Measurements from ENCODE around the gene FXYD6.
"Not testable (repeated sequence)": the region's sequence is repeated elsewhere in the genome, so short reads cannot be mapped to it uniquely, and the experiment has no call there.

FXYD6 gene

DNA sequence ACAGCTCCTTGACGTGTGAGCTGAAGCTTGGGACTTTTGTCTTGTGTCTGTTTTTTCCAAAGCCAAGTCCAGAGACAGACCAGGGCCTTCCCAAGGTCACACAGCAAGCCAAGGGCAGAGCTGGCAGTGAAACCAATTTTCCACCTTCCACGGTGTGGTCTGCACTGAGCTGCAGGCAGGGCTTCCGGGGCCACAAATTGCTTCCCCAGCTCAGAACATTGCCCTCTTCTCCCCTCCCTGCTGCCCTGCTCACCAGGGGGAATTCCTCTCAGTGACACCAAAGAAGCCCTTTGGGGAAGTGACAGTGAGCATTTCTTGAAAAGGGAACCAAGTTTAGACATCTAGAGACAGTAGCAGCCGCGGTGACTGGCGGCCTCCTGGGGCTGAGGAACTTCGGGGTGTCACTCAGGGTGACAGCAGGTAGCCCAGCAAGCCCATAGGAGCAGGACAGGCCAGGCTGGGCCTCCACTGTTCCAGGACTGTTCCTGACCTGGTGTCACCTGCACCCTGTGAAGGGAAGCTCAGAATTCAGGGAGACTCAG lies 61.1 kb downstream of the FXYD6 start:
- peak; percentile 95 to 97 for DNase-seq

DNA sequence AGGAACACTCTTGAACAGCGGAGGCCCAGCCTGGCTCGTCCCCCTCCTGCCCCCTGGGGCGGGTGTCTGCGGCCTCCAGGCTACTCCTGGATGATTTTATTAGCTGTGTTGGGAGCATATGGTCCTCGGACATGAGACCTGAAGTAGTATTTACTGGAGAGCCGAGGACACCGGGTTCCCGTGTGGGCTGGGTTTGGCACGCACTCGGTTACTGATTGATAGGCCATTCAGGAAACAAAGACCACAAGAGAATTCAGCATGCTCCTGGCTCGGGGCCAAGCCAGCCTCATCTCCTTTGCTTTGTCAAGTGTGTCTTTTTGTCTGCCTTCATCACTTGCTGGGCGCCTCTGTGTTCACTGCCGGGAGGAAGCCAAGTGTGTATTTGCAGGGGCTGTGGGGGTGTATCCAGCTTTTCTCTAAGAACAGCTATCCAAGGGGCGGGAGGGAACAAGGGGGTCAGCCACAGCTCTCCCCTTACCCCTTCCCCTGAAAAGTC lies 61.6 kb downstream of the FXYD6 start:
- DNase-seq = peak; percentile 35 to 42

DNA sequence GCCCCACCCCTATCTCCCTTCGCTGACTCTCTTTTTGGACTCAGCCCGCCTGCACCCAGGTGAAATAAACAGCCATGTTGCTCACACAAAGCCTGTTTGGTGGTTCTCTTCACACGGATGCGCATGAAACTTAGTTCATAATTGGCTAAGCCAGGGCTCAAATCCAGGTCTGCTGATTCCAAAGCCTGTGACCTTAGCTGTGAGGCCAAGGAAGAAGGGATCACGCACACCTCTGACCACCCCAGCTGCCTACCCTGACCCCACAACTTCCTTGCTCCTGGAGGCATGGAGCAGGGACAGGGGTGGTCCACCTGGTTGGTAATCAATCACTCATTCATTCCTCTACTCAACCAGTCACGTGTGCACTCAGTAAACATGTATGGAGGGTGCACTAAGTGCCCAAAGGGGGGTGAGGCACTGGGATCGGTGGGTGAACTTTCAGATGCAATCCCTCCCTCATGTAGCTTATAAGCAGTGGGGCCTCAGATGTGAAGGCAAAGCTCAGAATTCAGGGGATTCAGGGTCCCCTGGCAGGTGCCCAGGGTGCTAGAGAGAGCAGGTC lies 62.2 kb downstream of the FXYD6 start:
- DNase-seq = no peak

DNA sequence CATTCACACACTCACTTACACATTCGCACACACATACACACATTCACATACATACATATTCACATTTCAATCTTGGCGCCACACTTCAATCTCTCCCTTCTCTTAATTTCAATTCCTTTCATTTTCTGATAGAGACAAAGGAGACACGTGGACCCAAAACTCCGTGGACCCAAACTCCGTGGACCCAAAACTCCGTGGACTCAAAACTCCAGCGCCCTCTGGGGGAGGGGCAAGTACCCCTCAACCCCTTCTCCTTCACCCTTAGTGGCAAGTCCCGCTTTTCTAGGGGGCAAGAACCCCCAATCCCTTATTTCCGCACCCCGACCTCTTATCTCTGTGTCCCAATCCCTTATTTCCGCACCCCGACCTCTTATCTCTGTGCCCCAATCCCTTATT lies 66.4 kb downstream of the FXYD6 start:
- not testable (repeated sequence) for DNase-seq

DNA sequence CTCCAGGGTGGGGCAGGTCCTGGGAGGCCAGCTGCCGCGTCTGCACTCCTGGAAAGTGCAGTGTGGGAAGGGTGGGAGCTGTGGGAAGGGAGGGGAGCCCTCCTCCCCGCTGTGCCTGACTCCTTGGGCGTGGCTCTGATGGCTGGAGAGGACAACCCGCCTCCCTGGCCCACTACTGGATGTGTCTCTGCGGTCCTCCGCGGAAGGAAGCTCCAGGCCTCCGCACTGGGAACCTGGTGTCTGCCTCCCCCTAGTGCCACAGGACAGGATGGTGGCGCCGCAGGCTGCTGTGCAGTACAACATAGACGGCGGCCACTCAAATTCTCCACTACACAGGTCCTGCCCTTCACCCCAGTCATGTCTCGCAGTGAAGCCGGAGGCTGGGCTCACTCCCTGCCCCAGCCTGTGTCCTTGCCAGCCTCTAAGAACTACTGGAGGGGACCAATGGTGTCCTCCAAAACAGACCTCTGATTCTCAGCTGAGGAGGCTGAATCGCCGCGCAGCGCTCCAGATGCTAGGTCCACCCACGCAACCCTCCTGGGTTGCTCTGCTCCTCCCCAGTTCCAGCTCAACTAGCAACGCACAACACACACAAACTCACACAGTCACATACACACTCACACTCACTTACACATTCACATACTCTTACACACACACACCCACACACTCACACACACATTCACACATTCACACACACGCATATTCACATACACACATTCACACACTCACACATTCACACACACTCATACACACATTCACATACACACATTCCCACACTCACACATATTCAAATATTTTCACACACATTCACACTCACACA lies 67.0 kb downstream of the FXYD6 start:
- peak; percentile 77 to 78 for DNase-seq

DNA sequence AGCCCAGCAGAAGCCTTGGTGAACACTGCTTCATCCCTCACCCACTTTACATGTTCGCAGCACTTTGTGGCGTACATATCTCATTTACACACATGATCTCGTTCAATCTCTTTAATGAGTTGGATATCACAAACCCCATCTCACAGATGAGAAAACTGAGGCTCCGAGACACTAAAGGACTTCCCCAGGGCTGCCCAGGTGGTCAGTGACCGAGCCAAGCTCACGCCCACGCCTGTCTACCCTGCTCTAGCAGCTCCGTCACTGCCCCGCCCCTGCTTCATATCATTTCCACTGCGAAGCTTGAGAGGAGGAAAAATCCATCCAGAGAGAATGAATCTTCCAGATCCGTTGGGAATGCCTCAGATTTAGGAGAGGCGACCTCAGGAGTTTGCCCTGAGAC lies 67.7 kb downstream of the FXYD6 start:
- no peak for DNase-seq

DNA sequence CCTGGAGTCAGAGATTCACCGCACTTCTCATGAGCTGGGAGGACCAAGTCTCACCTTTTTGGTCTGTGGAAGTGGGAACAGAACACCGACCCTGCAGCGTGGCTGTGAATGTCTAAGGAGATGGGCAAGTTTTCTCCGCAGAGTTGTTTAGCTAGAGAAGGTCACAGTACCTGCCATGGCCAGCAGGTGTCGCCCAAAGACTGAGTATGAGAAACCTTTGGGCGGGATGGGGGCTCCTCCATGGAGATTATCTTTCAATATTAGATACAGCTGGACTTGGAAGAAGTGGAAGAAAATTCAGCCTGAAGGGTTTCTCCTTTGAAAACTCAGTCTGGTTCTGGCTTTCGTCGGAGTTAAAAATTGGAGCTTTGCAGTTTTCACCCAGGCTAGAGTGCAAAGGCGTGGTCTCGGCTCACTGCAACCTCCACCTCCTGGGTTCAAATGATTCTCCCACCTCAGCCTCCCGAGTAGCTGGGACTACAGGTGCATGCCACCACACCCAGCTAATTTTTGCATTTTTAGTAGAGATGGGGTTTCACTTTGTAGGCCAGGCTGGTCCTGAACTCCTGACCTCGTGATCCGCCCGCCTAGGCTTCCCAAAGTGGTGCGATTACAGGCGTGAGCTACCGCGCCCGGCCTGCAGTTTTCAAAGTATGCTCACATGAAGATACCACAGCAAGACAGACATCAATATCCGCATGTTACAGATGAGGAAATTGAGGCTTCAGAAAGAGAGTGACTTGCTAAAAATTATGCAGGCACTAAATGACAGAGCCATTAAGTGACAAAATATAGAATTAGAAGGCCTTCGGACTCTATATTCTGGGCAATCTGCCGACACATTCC lies 68.8 kb downstream of the FXYD6 start:
- peak; percentile 60 to 78 for DNase-seq

DNA sequence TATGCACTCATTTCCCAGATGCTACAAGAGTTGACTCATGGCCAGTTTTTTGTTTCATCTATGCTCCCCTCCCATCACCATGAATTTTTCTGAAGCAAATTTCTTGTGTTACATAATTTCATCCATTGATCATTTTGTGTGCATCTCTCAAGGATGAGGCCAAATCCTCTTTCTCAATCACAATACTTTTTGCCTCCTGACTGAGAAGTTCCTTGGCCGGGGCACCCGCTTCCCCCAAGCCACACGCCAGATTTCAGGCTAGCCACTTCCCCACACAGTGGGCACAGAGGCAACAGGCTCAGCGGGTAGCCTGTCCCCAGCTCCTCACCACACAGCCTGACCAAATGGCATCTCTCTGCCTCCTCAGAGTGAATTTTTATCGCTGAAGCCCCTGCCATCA lies 69.6 kb downstream of the FXYD6 start:
- no peak for DNase-seq

DNA sequence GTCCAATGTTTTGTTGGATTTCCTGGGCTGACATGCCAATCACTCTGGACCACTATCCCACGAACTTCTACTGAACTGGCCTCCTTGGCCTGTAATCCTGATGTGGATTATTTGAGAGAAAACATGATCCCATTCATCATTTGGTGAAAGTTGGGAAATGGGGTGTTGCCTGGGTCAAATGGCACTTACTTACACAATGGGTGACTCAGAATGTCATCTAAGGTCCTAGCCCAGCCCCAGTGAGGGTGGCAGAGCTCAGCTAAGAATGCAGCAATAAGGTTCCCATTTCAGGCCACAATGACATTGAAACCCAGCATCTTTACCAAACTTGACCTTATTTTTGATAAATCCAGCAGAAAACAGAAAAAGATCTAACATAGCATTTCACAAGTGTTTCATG lies 71.4 kb downstream of the FXYD6 start:
- no peak for DNase-seq

DNA sequence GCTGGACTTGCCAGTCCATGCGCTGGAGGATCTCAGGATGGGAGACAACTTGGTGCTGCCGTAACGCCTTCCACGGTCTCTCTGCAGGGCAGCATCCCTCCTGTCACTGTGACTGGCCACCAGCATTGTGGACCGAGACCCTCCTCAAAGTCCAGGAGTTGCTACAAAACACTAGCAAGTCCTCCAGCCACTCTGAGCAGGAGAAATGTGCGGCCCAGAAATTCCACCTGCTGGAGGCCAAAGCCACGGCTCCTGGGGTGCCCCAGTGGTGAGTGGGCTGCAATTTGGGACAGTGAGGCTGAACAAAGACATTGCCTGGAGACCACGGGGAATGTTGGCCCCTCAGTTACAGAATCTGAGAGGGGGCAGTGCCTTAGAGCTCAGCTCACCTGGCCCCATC lies 72.6 kb downstream of the FXYD6 start:
- DNase-seq = no peak

DNA sequence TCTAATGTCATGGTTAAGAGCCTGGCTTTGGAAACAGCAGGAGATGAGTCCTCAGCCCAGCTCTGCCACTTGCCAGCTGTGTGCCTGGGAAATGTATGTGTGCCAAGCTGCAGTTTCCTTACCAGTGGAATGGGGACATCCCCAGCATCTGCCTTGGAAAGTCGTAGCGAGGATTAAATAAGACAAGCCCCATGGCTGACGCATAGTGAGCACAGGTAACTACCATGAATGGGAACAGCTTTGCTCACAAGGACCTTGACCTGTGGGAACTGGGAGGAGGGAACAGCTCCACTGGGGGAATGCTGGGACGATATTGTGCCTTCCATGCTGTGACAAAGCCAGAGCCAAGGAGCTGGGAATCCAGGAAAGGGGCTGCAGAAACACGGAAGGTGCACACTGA lies 76.8 kb downstream of the FXYD6 start:
- DNase-seq = no peak

DNA sequence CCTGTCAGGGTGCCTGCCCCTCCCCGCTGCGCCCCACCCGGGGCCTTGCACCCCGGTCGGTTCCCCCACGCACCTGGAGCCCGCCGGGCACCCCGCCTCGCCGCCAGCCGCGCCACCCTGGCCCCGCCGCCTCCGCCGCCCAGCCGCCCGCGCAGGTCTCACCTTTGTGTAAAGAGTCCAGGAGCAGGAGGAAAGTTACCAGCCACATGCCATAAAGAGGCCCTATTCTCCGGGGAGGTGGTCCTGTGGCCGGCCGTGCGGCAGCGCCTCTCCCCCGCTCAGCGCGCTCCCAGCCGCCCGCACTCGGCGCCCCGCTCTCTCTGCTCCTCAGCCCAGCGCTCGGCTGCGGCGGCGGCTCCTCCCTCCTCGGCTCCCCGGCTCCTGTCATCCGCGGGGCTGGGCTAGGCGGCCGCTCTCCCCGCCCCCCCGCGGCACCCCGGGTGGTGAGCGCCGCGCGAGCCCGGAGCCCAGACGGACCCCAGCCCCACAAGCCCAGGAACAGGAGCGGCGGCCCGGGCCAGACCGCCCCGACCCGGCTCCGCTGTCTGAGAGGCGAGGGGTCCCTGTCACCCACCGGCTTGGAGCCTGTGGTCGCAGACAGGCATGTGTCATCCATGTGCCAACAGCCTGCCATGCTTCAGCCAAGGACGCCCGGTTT lies 79.5 kb downstream of the FXYD6 start, which contains the start of gene DSCAML1:
Gene DSCAML1, minus strand, starts transcription at position 345 of the 658 bp plus-strand sequence. Its CDS starts 137 bp downstream, at position 208.
- no peak for DNase-seq

DNA sequence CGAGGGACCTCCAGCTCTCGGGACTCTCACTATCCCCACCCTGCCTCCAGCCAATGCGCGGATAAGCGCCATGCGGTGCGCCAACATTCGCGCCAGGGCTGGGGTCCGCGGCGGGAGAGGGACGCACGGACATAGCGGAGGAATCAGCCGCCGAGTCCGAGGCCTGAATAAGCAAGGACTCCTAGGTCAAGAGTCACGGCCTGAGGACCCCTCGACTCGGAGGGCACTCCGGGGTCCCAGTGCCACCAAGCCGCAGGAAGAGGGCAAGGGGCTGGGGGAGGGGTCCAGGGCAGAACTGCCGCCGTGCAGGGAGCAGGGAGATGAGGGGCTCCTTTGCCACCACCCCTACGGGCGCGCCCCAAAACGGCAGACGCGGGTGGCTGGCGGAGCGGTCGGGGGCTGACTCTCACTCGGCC lies 80.0 kb downstream of the FXYD6 start:
- no peak for DNase-seq

DNA sequence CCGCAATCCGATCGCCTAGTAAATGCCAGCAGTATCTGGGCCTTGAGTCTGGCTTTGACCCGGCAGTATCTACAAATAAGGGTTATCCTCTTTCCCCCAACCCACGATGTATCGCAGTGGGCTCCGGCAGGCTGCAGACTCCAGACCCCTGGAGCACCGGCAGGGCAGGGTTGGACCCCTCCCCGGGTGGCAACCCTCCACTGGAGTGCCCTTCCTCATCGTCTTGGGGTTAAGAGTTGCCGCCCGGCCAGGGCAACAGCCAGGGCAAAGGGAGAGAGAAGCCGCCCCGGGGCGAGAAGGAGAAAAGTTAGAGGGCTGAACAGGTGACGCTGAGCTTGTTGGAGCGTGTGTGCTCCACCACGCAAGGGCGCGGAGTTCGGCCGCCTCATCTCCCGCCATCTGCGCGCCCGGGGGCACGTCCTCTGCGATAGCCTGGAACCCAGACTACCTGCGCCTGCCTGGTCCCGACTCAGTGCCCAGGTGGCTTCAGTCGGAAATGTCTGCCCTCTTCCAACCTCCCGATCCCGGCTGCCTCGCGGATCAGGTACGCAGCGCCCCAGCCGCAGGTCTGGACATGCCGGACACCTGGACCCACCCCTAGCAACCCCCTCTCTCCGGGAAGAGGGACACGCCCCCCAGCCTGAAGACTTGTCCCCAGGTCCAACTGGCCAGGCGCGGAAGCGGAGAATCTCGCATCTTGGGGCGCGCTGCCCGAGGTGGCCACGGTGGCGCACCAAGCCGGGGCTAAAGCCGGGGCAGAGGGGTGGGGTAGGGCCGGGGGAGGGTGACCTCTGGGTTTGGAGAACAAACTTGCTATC lies 80.6 kb downstream of the FXYD6 start:
- no peak for DNase-seq

DNA sequence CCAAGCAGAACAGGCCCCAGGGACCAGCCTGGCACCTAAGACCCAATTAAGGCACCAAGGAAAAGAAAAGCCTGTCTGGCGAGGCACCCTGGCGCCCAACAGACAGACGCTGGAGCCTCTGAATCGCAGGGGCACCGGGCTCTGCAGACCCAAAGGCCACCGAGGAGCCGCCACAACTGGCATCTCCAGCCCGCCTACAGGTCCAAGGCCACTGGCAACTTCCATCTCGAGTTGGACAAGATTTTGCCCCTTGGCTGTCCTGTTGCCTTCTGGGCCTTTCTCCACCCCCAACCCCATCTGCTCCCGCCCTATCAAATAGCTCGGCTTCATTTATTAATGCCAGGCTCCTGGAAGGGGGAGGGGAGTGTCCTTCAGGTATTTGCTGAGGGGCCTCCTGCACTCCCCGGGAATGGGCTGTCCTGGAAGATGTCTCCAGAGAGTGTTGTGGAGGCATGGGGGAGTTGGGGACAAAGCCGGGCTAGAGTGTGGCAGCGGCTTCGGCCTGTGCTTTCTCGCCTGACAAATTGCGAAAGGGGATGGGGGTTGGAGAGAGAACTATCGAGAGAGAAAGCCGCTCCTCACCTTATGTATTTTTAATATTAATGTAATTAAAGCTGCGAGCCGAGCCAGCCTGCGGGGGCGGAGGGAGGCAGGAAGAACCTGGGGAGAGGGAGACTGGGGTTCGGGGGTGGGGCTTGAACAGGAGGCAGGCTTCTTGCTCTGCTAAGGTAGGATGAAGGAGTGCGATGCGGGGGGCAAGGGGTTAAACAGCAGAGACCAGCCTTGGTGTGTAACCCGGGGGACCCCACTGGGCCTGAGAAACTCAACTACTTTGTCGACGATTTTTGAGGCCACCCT lies 81.5 kb downstream of the FXYD6 start:
- DNase-seq = no peak

DNA sequence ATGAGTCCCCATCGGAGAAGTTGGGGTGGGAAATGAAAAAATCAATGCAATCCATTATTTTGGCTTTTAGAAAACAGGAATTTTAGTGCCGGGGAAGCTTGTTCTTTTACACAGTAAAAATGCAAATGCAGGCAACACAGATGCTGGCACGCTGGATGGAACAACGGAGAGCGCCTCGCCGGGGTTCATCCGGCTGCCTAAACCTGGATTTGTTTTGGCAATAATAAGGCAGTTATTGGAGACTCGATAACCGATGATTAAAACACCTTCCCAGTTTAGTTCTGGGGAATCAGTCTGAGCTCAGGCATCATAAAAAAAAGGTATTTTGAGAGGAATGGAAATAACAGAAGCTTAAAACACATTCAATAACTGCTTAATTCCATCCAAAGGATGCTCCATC lies 82.3 kb downstream of the FXYD6 start:
- no peak for DNase-seq

DNA sequence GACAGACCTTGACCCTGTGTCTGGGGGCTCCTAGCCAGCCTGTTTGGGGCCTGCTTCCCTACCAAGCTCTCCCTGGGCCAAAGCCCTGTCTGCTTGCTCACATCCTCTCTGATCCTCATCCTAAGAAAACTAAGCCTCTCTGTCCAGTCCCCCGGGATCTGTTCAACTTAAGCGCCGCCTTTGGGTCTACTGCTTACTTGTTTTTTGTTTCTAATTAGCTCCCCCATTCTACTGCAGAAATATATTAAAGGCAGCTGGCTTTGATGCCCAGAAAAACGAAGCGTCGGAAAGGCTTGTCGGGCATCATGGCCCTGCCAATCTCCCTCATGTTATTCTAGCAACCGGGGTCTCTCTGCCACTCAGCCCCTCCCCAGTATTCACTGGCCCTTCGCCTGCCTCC lies 82.9 kb downstream of the FXYD6 start:
- DNase-seq = no peak

DNA sequence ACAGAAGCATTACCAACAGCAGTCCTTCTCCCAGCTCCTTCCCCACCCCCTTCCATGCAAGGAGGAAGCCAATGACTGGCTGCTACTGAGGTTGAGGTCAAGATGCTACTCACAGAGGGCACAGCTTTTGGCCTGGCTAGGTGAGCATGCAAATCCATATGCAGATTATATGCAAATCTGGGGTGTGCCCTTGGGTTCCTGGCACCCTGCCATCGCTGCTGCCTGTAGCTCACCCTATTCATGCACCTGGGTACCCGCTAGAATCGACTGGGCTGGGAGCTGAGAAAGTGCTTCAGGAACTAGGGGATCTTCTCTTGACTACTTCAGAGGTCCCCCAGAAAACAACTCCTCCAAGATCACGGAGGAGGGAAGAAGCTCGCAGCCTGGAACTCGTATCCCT lies 83.5 kb downstream of the FXYD6 start:
- no peak for DNase-seq

DNA sequence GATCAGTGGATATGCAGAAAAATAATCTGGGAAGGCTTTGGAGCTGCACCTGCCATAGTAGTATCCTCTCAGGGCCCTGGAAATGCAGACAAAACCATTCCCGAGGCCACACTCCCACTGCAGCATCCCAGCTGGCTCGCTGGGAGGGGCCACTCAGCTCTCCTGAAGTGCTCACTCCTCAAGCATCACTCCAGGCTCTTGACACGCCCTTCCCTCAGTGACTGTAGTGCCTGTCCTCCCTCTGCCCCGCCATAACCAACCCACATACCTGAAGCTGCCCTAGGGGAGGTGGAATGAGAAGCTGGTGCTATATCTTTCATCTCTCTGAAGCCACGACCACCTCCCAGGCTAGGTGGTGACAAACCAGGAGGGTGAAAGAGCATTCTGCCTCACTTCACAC lies 84.2 kb downstream of the FXYD6 start:
- no peak for DNase-seq

DNA sequence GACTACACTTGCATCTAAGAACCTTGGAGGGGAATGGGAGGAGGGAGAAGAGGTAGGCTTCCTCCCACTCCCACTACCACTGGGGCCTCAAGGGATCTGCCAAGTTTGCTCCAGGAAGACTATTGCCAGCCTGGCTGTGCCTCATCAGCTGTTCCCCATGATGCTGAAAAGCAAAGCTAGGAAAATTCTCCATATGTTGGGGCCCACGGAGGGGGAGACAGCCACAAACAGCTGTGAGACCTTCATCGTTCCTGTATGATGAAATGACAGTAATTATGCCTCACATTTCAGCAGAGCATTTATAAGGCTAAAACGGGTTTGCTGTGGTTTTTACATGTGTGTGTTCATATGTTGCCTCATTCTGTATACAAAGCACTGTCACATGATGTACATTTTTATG lies 86.2 kb downstream of the FXYD6 start:
- DNase-seq = no peak

DNA sequence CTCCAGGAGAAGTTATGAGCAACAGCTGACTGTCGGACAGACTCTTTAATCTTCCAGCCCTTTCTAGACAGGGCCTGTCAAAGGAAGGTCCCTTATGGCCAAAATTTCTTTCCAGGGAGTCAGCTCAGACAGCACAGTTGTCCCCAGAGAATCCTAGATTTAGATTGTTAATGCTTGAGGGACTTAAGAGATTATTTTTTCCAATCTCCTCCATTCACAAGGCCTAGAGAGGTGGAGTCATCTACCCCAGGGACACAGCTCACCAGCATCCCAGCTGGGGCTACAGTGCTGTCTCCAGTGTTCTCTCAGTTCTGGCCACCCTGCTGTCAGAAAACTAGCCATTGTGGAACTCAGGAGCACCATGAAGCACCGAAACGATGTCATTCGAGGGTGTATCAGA lies 87.2 kb downstream of the FXYD6 start:
- DNase-seq = no peak
